Fibroblast of skin of left quadriceps (primary cell): ENCODE results near the gene NPAS4.
"Not testable (repeated sequence)": the region's sequence is repeated elsewhere in the genome, so short reads cannot be mapped to it uniquely, and the experiment has no call there.

Experiments used
- DNase-seq, 2 experiments: peaks; one replicate each; pipeline ENCODE4 v3.0.0-alpha.2; 2013; ENCODE audit warnings: low read depth in 2 of 2

The NPAS4 gene

GRCh38 chr11:66420671-66421476 lies at the start of gene NPAS4:
TSS of gene NPAS4 (plus strand) at chr11:66421035. CDS start at chr11:66421180, 145 bp downstream.
- no peak for DNase-seq

- DNase-seq, result no peak
Measured at GRCh38 chr11:66371627-66372415, 49.0 kb upstream of the NPAS4 start, which contains the start of gene SLC29A2. TSS of gene SLC29A2 (minus strand) at chr11:66371760. CDS start at chr11:66371591, 169 bp downstream.

GRCh38 chr11:66373265-66373664 lies 47.6 kb upstream of the NPAS4 start:
- no peak for DNase-seq

- not testable (repeated sequence) for DNase-seq
Measured at GRCh38 chr11:66373690-66374287, 47.0 kb upstream of the NPAS4 start.

- DNase-seq, result not testable (repeated sequence)
Measured at GRCh38 chr11:66380264-66380663, 40.6 kb upstream of the NPAS4 start.

GRCh38 chr11:66384316-66384715 lies 36.5 kb upstream of the NPAS4 start:
- DNase-seq, result not testable (repeated sequence)

GRCh38 chr11:66386171-66387069 lies 34.4 kb upstream of the NPAS4 start:
- peak; percentile 65 to 67 for DNase-seq

GRCh38 chr11:66388780-66389386 lies 32.0 kb upstream of the NPAS4 start:
- DNase-seq, result peak; percentile 30 to 38

GRCh38 chr11:66391322-66391721 lies 29.5 kb upstream of the NPAS4 start:
- no peak for DNase-seq

GRCh38 chr11:66393954-66394353 lies 26.9 kb upstream of the NPAS4 start:
- DNase-seq, result no peak

- no peak for DNase-seq
Measured at GRCh38 chr11:66407651-66408050, 13.2 kb upstream of the NPAS4 start.

- peak; percentile 91 to 93 for DNase-seq
Measured at GRCh38 chr11:66408488-66409214, 12.2 kb upstream of the NPAS4 start.

- DNase-seq, result no peak
Measured at GRCh38 chr11:66409226-66409625, 11.6 kb upstream of the NPAS4 start.

GRCh38 chr11:66410191-66410590 lies 10.6 kb upstream of the NPAS4 start:
- DNase-seq, result no peak

GRCh38 chr11:66411323-66411722 lies 9.5 kb upstream of the NPAS4 start:
- no peak for DNase-seq

GRCh38 chr11:66412110-66412509 lies 8.7 kb upstream of the NPAS4 start:
- DNase-seq, result no peak

- DNase-seq, result no peak
Measured at GRCh38 chr11:66413167-66413566, 7.7 kb upstream of the NPAS4 start.

GRCh38 chr11:66414120-66414934 lies 6.5 kb upstream of the NPAS4 start:
- DNase-seq, result no peak

- DNase-seq, result no peak
Measured at GRCh38 chr11:66415423-66415822, 5.4 kb upstream of the NPAS4 start.
